Non-pigmented ciliary epithelial cell (primary cell): Measurements from ENCODE around the gene TRABD2B.

Experiments
- DNase-seq: peaks from one replicate; pipeline ENCODE4 v3.0.0-alpha.2; 2010; ENCODE audit warnings: low read depth

Gene TRABD2B

DNA sequence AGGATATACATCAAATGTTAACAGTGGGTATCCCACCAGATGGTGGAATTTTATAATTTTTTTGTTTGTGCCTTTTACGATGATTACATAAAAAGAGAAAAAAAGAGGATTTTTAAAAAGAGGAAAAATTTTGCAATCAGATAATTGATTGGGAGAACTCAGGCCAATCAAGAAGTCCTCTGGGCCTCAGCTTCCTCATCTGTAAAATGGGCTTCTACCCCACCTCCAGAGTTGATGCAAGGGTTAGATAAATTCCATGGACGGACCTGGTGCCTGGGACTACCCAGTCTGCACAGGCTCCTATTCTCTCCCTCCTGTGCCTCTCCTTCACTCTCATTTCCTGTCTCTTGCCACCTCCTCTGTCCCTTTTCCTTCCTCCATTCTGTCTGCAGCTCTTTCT lies 88.9 kb downstream of the TRABD2B start:
- no peak for DNase-seq

DNA sequence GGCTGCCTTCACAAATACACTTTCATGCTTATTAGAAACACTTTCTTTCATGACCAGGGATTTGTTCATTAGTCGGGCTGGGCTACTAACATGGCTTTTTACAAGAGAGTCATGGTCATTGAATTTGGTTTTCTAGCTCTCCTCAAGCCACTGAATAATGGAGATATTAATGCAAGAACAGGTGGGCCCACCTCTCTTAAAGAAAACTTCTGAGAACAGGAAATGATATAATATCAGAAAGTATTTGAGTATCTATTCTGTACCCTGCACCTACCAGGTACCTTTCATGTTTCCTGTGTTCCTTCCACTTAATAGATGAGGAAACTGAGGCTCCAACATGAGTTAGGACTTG lies 90.0 kb downstream of the TRABD2B start:
- no peak for DNase-seq

DNA sequence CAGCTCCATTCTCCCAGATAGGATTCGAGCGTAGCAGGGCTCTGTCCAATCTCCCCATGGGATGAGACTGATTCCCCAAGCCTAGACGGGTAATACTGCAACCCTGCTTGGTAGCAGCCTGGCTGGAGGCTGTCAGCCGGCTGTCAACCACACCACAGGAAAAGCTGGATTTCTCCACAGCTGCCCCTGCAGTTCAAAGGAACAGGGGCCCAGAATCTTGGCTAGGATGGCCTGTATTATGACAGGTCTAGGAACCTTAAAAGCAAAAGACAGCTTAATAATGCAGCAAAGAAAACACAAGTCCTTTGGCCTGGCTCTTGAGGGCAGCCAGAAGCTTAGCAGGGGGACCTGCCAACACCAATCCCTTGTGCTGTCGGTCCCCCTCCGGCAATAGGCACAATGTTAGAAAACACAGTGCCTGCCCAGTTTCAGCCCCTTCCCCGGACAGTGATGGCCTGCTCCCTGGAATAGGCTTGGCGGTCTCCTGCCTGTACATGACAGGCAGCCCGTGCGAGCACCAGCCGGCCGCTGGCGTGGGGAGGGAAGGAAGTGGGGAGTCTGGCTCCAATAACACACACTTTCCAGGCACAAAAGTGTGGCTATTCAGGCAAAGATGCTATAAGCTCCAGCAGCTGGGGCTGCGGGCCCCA lies 90.5 kb downstream of the TRABD2B start:
- no peak for DNase-seq

DNA sequence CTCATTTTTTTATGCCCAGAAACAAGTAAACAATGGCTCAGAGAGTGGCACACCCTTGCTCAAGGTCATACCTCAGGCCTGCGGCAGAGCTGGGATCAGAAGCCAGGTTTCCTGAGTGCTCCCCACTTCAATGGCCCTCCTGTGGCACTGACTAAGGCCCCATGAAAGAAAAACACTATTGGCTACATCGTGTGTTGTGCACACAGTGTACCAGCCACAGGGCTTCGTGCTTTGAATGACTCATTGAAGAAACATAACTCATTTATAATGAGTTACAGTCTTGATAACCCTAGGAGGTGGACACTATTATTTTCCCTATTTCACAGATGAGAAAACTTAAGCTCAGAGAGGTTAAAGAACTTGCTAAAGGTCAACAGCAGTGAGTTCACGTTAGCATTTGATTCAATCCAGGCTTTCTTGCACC lies 91.2 kb downstream of the TRABD2B start:
- no peak for DNase-seq

DNA sequence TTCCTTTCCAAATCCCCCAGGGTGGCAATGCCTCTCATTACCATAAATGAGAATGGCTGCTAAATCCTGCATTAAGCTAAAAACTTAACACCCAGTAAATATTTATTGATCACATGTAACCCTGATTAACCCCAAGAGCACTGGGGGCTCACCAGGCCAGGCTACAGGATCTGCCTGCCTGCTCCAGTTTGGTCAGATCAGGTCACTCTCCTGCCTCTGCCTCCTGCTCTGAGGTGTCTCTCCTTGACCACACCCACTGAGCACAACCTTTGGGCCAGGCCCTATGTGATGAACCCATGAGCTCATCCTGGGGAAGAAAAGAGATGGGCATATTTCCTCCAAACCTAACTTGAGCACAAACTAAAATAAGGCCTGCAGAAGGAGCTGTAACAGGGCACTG lies 93.5 kb downstream of the TRABD2B start:
- no peak for DNase-seq

DNA sequence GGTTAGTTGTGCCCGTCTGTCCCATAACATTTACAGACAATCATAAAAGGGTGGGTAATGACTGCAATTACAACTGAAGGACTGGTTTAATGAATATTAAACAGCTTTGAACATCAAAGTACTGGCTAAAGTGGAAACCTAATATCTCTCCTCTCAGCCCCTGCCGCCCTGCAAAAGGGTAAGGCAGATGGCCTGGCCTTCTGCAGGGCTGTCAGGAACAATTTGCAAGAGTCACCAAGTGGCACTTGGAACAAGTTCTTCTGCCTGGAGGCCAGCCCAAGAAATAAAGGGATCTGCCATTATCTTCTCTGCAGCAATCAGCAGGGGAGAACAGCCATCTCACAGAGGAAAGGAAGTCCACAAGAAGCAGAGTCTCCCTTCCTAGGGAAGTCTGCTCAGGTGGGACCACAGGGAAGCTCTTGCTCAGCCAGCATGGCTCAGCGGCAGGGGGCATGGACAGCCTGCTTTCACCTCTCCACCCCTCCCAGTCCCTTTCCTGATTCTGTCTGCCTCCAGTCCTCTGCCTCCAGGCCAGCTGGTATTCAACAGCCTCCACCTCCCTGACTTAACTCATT lies 96.1 kb downstream of the TRABD2B start:
- no peak for DNase-seq

DNA sequence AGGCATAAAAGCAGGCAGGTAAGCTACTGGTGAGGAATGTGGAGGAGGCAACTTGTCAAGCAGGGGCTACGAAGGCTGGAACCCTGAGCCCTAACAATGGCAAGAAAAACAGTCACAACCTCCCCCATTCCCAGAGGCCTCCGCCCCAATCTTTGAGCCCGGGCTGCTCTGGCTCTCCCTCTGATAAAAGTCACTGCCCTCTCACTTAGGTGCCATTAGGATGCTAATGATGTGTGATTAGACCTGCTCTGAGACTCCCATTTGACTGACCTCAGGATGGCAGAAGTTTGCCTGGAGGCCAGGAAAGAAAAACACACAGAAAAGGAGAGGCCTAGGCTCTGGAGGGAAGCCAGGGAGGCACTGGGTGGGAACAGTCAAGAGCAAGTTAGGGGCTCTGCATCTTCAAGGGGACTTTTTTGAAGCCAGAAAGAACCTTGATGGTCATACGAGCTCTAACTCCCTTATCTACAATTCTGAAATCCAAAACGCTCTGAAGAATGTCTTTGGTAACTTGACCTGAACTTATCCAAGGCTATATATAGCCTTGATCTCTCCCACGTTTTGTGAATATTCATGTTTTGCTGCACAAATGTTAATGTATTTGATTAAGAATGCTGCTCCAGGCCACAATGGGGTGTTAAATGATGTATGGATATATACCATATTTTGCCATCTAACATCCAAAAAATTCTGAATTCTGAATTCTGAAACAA lies 98.9 kb downstream of the TRABD2B start:
- no peak for DNase-seq

DNA sequence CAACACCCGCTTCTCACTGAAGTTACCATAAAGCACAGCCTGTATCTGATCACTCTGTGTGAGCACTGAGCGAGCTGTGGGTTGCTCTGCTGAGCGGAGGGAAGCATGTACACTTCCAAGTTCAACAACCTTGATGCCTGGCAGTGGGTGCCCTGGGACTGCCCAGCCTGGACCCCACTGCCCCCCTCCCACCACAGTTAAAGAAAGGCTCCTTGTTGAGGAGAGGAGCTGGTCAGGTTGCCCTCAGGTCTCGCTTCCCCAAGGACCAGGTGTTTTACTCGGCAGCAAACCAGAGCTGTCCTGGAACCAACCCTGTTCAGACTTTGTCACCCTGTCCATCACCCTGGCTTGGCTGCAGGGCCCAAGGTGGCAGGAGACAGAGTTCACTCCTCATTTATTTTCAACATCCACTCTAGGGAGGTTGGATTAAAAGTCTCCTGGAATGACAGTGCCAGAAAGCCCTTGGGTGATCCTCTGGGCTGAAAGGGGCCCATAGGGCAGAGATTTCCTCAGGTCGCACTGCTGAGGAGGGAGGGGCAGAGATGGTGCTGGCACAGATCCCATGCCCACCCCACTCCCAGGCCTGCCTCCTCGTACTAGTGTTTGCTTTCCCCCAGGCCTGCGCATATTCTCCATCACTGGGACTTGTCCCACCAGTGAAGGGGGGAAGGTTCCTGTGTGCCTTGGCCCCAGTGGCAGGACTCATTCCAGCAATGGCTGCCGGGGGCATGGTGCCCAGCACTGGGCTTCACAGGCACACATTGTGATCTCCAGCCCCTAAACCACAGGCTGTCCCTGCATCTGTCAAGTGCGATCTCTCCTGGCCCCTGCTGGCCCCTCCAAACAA lies 101.7 kb downstream of the TRABD2B start:
- no peak for DNase-seq

DNA sequence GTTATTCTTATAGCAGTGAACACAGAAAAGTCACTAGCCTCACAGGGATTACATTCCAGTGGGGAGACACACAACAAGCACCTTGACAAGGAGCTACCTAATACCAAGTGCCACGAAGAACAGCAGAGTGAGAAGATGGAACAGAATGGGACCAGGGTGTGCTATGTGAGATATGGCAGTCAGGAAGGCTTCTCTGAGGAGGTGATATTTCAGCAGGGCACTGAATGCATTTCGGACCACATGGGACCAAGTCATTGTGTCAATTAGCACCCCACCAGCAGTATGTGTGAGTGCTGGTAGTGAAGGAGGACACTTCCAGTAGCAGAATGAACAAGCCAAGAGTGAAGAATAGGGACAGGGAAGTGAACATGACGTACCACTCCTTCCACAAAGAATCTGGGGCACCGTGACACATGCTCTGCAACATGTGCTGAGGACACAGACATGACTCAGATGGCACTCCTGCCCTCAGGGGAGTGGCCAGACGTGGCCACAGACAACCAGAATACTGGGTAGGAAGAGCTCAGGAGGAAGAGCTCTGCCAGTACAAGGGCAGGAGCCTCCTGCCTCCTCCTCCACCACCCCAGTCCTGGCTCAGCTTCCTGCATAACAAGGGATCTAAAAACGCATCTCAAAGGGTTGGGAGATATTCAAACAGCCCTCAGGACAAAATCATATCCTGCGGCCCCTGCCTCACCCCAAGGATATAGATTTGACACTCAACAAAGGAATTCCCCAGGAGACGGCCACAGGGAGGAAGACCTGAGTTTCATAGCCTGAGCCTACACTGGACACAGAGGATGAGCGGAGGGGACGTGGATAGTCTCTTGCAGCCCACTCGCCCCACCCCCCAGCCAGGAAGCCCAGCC lies 102.5 kb downstream of the TRABD2B start:
- DNase-seq = no peak

DNA sequence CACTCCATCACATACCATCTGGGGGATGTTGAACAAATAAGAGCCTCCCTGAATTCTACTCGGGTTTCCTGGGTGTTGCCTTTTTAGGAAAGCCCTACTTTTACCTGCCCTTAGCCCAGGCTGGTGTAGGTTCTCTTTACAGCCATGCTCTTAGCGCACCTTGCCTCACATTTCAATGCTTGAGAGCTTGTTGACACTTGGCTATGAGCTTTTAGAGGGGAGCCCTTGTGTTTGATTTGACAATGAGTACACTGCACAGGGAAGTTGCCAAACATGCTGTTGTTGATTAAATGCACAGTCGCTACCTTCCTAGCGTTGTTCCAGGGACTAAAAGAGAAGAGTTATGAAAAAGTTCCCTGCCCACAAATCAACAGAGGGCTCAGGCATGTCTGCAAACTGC lies 103.8 kb downstream of the TRABD2B start:
- no peak for DNase-seq

DNA sequence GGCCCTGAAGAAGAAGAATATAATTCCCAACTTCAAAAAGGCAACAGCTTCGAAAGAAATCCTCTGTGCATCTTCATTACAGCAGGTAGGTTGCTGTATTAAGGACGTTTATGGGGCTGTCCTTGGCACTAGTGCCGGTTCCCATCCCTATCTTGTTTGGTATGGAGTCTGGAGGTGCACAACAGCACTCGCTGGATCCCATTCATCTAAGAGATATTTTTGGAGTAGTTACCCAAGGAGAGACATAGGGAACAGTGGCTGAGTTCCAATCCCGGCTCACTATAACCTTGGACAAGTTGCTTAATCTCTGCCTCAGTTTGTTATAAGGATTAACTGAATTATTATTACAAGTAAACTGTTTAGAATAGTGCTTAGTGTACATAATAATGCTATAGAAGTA lies 106.4 kb downstream of the TRABD2B start:
- no peak for DNase-seq

DNA sequence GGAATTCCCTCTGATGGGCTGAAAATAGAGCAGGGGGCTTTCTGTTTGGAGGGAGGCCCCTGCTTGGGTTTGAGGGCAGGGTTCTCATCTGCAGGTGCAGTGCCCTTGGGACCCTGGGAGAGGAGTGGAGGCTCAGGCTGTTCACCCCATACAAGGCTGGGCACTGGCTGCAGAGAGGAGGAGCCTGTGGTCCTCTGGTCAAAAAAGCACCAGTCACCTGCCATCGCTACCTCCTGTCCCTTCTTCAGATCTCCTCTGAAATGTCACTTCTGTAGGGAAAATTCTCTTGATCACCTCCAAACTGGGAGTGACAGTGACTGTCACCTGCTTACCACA lies 108.9 kb downstream of the TRABD2B start:
- no peak for DNase-seq

DNA sequence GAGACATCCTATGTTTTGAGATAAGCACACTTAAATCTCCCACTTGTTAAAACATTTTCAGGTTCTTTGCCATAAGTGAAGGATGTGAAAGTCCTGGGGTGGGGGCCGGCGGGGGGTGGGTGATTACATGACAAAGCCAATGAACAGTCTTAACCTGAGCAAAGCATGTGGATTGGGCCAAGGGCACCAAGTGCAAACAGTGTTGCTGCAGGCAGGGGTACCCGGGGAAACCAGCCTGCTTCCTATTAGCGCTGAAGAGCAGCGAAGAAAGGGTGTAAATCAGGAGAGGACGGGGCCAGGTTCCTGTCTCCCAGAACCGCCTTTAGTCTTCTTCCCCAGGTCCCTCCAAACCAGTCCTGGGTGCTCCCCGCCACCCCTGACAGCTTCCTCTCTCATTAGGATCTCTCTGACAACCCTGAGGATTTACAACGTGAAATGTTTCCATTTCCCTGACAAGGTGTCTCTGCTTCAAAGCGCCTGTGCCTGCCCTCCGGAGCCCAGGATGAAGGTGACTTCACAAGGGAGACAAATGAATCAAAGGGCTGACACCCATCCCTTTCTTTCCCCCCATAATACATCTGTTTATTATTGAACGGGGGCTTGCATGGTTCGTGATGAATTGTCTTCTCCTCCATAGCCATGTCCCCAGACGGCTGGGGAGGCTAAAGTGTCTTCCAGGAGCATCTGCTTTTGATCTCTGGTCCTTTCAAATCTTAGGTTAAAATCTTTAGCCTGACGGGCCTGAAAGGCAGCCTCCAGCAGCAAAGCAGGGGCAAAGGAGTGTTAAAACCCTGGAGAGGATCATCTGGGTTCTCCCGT lies 109.5 kb downstream of the TRABD2B start:
- no peak for DNase-seq

DNA sequence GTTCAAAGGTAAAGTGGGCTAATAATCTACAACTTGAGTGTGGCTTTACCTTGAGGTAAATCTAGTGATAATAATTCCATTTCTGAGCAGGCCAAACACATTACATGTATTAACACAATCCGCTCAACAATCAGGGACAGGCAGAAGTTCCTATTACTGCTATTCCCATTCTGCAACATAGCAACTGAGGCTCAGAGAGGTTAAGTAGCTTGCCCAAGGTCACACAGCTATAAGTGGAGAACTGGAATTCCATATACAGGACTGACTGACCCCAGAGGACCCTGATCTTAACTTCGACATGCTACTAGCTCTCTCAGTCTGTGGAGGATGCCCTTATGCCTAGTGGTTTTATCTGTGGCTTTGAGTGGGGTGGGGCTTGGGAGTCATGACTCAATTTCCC lies 110.1 kb downstream of the TRABD2B start:
- no peak for DNase-seq

DNA sequence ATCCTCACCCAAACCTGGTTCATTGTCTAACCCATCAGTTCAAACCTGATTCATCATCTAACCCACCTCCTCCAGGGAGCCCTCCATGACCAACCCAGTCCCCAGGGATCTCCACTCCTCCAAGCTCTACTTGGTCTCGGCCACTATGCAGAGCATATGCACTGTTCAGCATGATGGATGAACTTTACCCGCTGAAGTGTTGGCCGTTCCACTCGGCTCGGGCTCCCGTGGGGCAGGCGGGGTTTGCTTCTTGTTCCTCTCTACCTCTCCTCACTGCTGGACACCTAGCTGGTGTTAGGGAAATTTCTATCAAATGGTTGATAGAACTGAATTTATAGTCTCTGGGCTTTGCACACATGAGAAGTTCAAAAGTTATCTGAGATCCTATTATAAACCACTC lies 111.0 kb downstream of the TRABD2B start:
- DNase-seq = no peak

DNA sequence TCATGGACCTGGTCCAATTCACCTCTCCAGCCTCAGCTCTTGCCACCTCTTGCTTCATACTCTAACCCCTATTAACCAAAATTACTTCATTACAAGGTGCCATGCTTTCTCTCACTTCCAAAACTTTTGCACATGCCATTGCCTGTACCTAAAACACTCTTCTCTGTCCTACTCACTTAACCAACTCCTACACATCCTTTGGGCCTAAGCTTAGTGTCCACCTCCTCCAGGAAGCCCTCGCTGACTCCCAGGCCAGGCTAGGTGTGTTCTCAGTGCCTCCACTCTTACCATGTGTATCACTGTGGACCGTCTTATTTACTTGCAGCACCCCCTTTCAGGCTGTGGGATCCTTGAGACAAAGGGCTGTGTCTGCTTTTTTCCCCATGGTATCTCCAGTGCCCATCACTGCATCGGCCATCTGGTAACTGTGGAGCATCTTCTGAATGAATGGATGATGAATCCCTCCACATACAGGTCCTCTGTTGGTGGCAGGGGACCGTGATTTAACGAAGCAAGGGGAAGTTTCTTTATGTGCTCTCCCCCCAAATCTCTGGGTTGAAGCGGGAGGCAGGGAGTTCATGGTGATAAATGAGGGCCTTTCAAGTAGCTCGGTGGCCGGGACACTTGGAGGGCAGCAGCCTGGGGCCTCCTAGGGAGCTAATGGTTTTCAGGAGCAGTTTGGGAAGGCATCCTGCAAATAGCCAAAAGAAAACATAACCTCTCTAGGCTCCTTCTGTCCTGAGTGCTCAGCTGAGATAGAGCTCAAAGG lies 111.9 kb downstream of the TRABD2B start:
- DNase-seq = no peak

DNA sequence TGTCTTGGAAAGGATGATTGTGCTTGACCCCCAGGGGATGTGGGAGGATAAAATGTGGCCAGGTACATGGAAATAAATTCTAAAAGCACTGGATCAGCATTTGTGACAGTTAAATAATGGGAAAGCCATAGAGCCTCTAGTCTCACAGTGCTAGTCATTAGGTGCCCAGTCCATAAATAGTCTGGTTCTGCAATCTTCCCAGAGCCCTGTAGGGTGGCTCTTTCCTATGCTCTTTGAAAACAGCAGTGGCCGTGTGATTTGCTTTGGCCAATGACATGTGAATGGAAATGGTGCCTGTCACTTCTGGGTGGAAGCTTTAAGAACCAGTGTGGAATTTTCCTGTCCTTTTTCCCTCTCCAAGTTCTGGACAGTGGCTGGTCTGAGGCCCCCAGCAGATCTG lies 113.2 kb downstream of the TRABD2B start:
- DNase-seq = no peak

DNA sequence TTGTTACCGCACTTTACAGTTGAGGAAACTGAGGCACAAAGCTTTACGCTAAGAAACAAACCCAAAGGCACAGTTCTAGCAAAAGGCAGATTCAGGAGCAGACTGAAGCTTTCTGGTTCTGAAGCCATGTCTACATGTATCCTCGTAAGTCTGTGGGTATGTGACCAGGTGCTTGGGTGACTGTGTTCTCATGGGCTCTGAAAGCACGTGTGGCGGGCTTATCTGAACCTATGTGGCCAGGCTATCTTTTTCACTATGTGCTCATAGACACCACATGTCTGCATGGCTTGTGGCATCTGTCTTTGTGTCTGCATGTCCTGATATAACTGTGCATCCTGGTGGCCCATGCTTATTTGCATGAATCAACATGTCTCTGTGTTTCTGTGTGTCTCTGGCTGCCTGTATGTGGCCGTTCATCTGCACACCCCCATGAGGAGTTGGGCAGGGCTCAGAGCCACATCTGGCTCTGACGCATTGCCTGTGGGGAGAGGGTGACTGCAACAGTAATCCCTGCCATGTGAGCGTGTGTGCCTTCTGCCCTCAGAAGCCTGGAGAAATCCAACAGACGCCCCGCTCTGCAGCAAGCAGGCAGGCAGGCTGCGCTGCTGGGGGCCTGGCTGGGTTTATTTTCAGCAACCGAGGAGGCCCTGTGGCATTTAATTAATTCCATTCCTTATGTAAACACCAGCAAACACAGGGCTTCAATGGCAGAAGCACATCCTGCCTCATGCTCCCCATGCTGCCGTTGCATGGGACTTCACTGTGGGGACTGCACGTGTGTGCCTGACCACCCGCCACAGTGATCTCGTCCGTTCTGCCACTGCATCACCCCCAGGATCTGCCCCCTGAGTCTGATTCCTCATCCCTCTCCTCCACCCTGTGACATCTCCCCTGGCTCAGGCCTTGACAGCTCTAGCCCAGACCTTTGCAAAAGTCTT lies 115.4 kb downstream of the TRABD2B start:
- DNase-seq = no peak

DNA sequence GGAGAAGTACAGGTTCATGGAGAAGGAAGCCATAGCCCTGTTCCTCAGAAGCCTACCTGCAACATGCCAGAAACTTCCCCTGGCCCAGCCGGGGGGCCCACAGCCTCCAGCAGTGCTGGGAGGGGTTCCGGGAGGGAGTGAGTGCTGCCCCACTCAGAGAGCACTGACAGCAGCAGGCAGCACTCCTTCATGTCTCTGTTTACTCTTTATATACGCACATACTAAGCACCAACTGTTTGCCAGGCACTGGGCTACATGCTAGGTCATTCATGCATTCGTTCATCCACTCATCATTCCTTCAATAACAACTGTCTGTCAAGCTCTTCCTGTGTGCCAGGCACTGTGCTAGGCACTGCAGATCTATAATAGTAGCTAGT lies 120.6 kb downstream of the TRABD2B start:
- DNase-seq = no peak
